WERI-Rb-1 (cell line): Measurements from ENCODE around the gene JPH4.

Experiments used
- DNase-seq: peaks from one replicate; pipeline ENCODE4 v3.0.0-alpha.2; 2020
- H3K27ac ChIP-seq: fragments of 250-450 bp; sonication (Bioruptor Pico); 2 replicates; pipeline ENCODE4 v1.5.1; 2020; ENCODE audit warnings: mild to moderate bottlenecking, moderate library complexity
- H3K27me3 ChIP-seq: fragments of 250-450 bp; sonication (Bioruptor Pico); 2 replicates; pipeline ENCODE4 v1.5.1; 2021; ENCODE audit warnings: mild to moderate bottlenecking, low read depth, moderate library complexity; ENCODE audit not compliant: insufficient read depth, severe bottlenecking
- H3K36me3 ChIP-seq: fragments of 250-450 bp; sonication (Bioruptor Pico); 2 replicates; pipeline ENCODE4 v1.5.1; 2020; ENCODE audit warnings: mild to moderate bottlenecking, moderate library complexity
- H3K4me3 ChIP-seq: 2 replicates; pipeline ENCODE4 v1.5.1; 2011; ENCODE audit warnings: low read depth, mild to moderate bottlenecking, control low read depth, low read length
- H3K9me3 ChIP-seq: fragments of 250-450 bp; sonication (Bioruptor Pico); 2 replicates; pipeline ENCODE4 v1.5.1; 2021; ENCODE audit warnings: mild to moderate bottlenecking, moderate library complexity; ENCODE audit not compliant: severe bottlenecking
- TF ChIP-seq, protein P1 (sequence below): IDR thresholded peaks from 2 replicates; pipeline ENCODE4 v1.5.1; 2011; ENCODE audit warnings: low read depth, mild to moderate bottlenecking, control low read depth, inconsistent platforms, low read length

Gene JPH4

DNA sequence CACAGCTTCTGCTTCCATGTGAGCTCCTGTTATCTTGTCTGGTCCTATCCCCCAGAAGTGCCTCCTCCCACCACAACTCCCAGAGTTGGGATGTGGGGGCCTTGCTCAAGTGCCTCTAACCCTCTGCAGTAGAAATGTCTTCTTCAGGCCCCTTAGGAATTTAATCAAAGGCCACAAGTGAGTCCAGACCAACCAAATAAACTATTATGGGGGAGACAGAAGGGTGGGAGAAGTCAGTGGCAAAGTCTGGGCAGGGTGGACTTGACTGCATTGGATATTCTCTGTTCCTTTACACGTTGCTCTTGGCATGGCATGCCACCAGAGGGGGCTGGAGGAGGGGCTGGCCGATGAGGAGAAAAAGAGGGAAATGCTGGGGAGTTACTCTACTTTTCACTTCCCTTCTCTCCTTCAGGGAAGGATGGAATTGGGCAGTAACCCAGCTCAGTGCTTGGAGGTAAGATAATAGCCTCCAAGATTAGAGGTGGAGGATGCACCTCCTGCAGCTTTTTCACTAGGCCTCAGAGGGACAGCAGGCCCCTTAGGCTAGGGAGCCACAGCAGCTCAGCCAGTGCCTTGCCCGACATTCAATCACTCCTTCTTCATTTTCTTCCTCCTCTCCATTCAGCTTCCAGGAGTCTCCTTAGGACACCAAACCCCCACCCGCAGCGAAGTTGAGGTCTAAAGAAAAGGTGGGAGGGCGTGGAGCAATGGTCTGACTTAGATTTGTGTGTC is 9.8 kb downstream of the JPH4 start:
- H3K27me3 ChIP-seq, result no peaks in the 10 kb centered on the region
- peaks cover 9% of the 10 kb centered on the region for H3K36me3 ChIP-seq
- H3K27ac ChIP-seq, result peak overlapping the region; percentile 69
- TF ChIP-seq, protein P1, sequence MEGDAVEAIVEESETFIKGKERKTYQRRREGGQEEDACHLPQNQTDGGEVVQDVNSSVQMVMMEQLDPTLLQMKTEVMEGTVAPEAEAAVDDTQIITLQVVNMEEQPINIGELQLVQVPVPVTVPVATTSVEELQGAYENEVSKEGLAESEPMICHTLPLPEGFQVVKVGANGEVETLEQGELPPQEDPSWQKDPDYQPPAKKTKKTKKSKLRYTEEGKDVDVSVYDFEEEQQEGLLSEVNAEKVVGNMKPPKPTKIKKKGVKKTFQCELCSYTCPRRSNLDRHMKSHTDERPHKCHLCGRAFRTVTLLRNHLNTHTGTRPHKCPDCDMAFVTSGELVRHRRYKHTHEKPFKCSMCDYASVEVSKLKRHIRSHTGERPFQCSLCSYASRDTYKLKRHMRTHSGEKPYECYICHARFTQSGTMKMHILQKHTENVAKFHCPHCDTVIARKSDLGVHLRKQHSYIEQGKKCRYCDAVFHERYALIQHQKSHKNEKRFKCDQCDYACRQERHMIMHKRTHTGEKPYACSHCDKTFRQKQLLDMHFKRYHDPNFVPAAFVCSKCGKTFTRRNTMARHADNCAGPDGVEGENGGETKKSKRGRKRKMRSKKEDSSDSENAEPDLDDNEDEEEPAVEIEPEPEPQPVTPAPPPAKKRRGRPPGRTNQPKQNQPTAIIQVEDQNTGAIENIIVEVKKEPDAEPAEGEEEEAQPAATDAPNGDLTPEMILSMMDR, result peak; percentile 61
- no peaks in the 10 kb centered on the region for H3K9me3 ChIP-seq
- no peak overlapping the region for H3K4me3 ChIP-seq
- DNase-seq, result peak; percentile 75

DNA sequence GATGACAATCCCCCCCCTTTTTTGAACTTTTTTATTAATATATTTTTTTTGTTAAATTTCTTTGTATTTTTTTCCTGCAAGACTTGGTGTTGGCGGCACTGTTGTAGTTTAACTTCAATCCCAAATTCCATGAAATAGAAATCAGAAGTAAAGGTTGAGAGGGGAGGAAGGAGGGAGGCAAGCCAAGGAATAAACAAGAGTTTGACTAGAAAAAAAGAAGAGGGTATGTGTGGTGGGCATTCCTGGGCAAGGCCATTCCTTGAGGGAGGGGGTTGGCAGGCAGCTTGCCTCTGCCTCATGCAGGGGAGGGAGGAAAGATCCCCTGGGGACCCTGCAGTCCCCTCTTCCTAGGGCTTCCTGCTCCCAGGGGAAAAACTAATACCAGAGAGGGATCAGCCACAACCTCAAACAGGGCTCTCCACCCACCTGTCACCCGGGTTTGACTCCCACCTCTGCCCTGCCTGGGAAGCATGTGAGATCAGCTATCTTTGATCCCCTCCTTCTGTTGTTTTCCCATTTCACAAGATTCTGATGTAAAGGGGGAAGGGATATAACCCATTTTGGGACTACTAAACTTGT is 10.5 kb downstream of the JPH4 start:
- no peaks in the 10 kb centered on the region for H3K9me3 ChIP-seq
- peak; percentile 40 for DNase-seq
- TF ChIP-seq, protein P1, result no peak
- H3K4me3 ChIP-seq, result peak overlapping the region; percentile 90
- no peaks in the 10 kb centered on the region for H3K27me3 ChIP-seq
- H3K36me3 ChIP-seq, result peaks cover 15% of the 10 kb centered on the region
- H3K27ac ChIP-seq, result peak overlapping the region; percentile 69

- TF ChIP-seq, protein P1, result no peak
- Histone ChIP-seq H3K36me3 (peaks cover 20% of the 10 kb centered on the region), H3K4me3 (peak within 1 kb of the TSS; percentile 90), H3K27ac (peak within 1 kb of the TSS; percentile 69), H3K9me3 (no peaks in the 10 kb centered on the region), H3K27me3 (no peaks in the 10 kb centered on the region)
- peak; percentile 96 for DNase-seq
Measured at GRCh38 chr14:23567186-23568020, 11.2 kb downstream of the JPH4 start, which contains the start of gene AP1G2. AP1G2 (minus strand) TSS chr14:23567791; CDS start chr14:23567314, 477 bp downstream.

- H3K9me3 ChIP-seq, result no peaks in the 10 kb centered on the region
- peak overlapping the region; percentile 90 for H3K4me3 ChIP-seq
- peak overlapping the region; percentile 69 for H3K27ac ChIP-seq
- no peaks in the 10 kb centered on the region for H3K27me3 ChIP-seq
- DNase-seq, result no peak
- H3K36me3 ChIP-seq, result peaks cover 26% of the 10 kb centered on the region
- TF ChIP-seq, protein P1, result peak; percentile 35
Measured at GRCh38 chr14:23566778-23567185, 11.8 kb downstream of the JPH4 start.

- Histone ChIP-seq H3K9me3 (no peaks in the 10 kb centered on the region), H3K36me3 (peaks cover 31% of the 10 kb centered on the region), H3K27ac (no peak overlapping the region), H3K27me3 (no peaks in the 10 kb centered on the region), H3K4me3 (peak overlapping the region; percentile 90; the same call in 1 of the 2 replicates)
- DNase-seq, result no peak
- TF ChIP-seq, protein P1, result no peak
Measured at GRCh38 chr14:23566112-23566777, 12.3 kb downstream of the JPH4 start.
